Right lobe of liver (tissue), 4 donors: Measurements from ENCODE around the gene MYO7A.

Experiments
- CTCF ChIP-seq, 4 donors: fragments of 200-600 bp in 3 of 4; fragments of 450-650 bp in 1 of 4; IDR thresholded peaks; one replicate each; pipeline versions ENCODE4 v1.5.1 to v1.8.0; 2016 to 2022; ENCODE audit warnings: antibody characterized with exemption in 4 of 4, mild to moderate bottlenecking in 2 of 4
- POLR2A ChIP-seq: fragments of 450-650 bp; IDR thresholded peaks from one replicate; pipeline ENCODE4 v1.6.1; 2017; ENCODE audit warnings: antibody characterized with exemption, mild to moderate bottlenecking
- donor health status: DM: no; HTN: no; CAD: no.
- donor health status: DM: no; HTN: no; CAD: no.
- donor health status: DM: no; HTN: yes; CAD: no.

- no peak for TF ChIP-seq POLR2A
- TF ChIP-seq CTCF (IDR thresholded peaks at IDR 0.05): no peak
These were observed 9.1 kb upstream of the MYO7A start for GRCh38 chr11:77118971-77119370.
